Measurements from ENCODE around the gene MS4A10. TPM values are rescaled to one million over a fixed set of nuclear protein-coding genes. Genes with fewer than 3 reads are reported as not detected.

The MS4A10 gene
- total and polyA plus RNA-seq, 9 of the 15 experiments (the other 6 are each of a cell fraction or from before 2014, with no cell fraction given), result not detected

GRCh38 chr11:60841797-60842667, 56.9 kb downstream of the MS4A10 start, which contains the start of gene CCDC86 (continued):
- TF ChIP-seq HNRNPL (IDR thresholded peaks at IDR 0.05; ENCODE audit: low read depth, low read length) (no peak), KDM4B (IDR thresholded peaks at IDR 0.05; ENCODE audit: borderline replicate concordance in 2 of 2, low read depth in 1 of 2) (0 out of 4 replicates have a peak, but pooled peaks of 1 of the 2 experiments have one; percentile 66), TRIM28 (IDR thresholded peaks at IDR 0.05) (no peak), E2F8 (IDR thresholded peaks at IDR 0.05; ENCODE audit: low read depth, partially characterized antibody) (peak; percentile 95), ELK1 (CRISPR knock-in tag; IDR thresholded peaks at IDR 0.05) (no peak), HSF4 (CRISPR knock-in tag; IDR thresholded peaks at IDR 0.05; ENCODE audit: borderline replicate concordance) (no peak), ZNF398 (CRISPR knock-in tag; IDR thresholded peaks at IDR 0.05) (no peak), ATF7 (IDR thresholded peaks at IDR 0.05) (peak; percentile 96), ZNF655 (CRISPR knock-in tag; IDR thresholded peaks at IDR 0.05) (no peak), EWSR1 (IDR thresholded peaks at IDR 0.05; ENCODE audit: borderline replicate concordance, low read depth, partially characterized antibody) (no peak), ILF3 (IDR thresholded peaks at IDR 0.05; ENCODE audit: borderline replicate concordance) (no peak), ZBTB1 (CRISPR knock-in tag; IDR thresholded peaks at IDR 0.05; ENCODE audit: borderline replicate concordance, low read depth) (no peak), ZNF24 (IDR thresholded peaks at IDR 0.05) (no peak), FOXP4 (CRISPR knock-in tag; IDR thresholded peaks at IDR 0.05; ENCODE audit: borderline replicate concordance) (no peak), RAD21 (CRISPR knock-in tag; conservative IDR thresholded peaks at IDR 0.05 in 1 of 2, IDR thresholded peaks at IDR 0.05 in 1 of 2) (no peak), SIN3A (IDR thresholded peaks at IDR 0.05; ENCODE audit: borderline replicate concordance in 2 of 2, control insufficient read depth in 1 of 2, low read depth in 2 of 2, low read length in 2 of 2) (peak; percentile 100)
